Measurements from ENCODE around the gene KIF18B.

KIF18B gene

GRCh38 chr17:44917456-44917855, 30.1 kb downstream of the KIF18B start:
- no peak overlapping the region for H3K4me3 ChIP-seq (replicated peaks; ENCODE audit: insufficient read depth, low read length)
- H3K27ac ChIP-seq (replicated peaks): no peak overlapping the region
- peaks cover 2% of the 10 kb centered on the region for H3K27me3 ChIP-seq (ENCODE audit: insufficient read depth, poor library complexity, severe bottlenecking)
- TF ChIP-seq SPI1 (IDR thresholded peaks at IDR 0.05; ENCODE audit: borderline replicate concordance, low read depth) (no peak), POLR2AphosphoS5 (IDR thresholded peaks at IDR 0.05; ENCODE audit: low read depth) (no peak)
- TF ChIP-seq, protein P1, sequence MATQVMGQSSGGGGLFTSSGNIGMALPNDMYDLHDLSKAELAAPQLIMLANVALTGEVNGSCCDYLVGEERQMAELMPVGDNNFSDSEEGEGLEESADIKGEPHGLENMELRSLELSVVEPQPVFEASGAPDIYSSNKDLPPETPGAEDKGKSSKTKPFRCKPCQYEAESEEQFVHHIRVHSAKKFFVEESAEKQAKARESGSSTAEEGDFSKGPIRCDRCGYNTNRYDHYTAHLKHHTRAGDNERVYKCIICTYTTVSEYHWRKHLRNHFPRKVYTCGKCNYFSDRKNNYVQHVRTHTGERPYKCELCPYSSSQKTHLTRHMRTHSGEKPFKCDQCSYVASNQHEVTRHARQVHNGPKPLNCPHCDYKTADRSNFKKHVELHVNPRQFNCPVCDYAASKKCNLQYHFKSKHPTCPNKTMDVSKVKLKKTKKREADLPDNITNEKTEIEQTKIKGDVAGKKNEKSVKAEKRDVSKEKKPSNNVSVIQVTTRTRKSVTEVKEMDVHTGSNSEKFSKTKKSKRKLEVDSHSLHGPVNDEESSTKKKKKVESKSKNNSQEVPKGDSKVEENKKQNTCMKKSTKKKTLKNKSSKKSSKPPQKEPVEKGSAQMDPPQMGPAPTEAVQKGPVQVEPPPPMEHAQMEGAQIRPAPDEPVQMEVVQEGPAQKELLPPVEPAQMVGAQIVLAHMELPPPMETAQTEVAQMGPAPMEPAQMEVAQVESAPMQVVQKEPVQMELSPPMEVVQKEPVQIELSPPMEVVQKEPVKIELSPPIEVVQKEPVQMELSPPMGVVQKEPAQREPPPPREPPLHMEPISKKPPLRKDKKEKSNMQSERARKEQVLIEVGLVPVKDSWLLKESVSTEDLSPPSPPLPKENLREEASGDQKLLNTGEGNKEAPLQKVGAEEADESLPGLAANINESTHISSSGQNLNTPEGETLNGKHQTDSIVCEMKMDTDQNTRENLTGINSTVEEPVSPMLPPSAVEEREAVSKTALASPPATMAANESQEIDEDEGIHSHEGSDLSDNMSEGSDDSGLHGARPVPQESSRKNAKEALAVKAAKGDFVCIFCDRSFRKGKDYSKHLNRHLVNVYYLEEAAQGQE (IDR thresholded peaks at IDR 0.05; ENCODE audit: insufficient replicate concordance, low read depth): no peak
- no peak for DNase-seq (ENCODE audit: low read depth in 1 of 2, low spot score in 1 of 2)

DNA sequence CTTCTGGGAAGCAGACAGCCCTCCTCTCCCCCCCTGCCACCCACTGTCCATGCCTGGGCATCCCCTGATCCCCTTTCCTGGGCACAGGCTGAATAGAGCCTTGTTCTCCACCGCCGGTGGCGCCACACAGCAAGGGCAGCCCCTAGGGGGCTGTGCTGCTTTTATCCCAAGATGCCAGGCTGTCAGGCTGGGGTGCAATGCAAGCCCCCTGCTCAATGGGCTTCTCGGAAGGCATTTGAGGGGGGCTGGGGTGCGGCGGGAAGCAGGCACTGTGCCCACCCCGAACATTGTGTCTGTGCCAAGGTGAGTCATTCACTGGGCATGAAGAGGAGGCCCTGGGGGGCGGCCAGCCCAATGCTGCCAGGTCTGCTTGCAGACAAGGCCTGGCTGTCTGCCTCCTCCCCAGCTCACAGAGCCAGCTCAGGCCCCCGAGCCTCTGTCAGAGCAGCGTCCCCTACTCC, 30.8 kb downstream of the KIF18B start:
- peaks cover 5% of the 10 kb centered on the region for H3K27me3 ChIP-seq (ENCODE audit: insufficient read depth, poor library complexity, severe bottlenecking)
- H3K4me3 ChIP-seq (replicated peaks; ENCODE audit: insufficient read depth, low read length): no peak overlapping the region
- H3K27ac ChIP-seq (replicated peaks): no peak overlapping the region
- DNase-seq (ENCODE audit: low read depth in 1 of 2, low spot score in 1 of 2): no peak
- TF ChIP-seq GABPA (IDR thresholded peaks at IDR 0.05; ENCODE audit: low read depth) (no peak), POLR2AphosphoS5 (IDR thresholded peaks at IDR 0.05; ENCODE audit: low read depth) (no peak), SPI1 (IDR thresholded peaks at IDR 0.05; ENCODE audit: borderline replicate concordance, low read depth) (no peak)
- TF ChIP-seq, protein P1 (IDR thresholded peaks at IDR 0.05; ENCODE audit: insufficient replicate concordance, low read depth): no peak
- TF ChIP-seq, protein P2, sequence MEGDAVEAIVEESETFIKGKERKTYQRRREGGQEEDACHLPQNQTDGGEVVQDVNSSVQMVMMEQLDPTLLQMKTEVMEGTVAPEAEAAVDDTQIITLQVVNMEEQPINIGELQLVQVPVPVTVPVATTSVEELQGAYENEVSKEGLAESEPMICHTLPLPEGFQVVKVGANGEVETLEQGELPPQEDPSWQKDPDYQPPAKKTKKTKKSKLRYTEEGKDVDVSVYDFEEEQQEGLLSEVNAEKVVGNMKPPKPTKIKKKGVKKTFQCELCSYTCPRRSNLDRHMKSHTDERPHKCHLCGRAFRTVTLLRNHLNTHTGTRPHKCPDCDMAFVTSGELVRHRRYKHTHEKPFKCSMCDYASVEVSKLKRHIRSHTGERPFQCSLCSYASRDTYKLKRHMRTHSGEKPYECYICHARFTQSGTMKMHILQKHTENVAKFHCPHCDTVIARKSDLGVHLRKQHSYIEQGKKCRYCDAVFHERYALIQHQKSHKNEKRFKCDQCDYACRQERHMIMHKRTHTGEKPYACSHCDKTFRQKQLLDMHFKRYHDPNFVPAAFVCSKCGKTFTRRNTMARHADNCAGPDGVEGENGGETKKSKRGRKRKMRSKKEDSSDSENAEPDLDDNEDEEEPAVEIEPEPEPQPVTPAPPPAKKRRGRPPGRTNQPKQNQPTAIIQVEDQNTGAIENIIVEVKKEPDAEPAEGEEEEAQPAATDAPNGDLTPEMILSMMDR (IDR thresholded peaks at IDR 0.05; ENCODE audit: insufficient read depth, low read length): no peak

- H3K4me3 ChIP-seq (replicated peaks; ENCODE audit: insufficient read depth, low read length): no peak overlapping the region
- peaks cover 12% of the 10 kb centered on the region for H3K27me3 ChIP-seq (ENCODE audit: insufficient read depth, poor library complexity, severe bottlenecking)
- TF ChIP-seq POLR2AphosphoS5 (IDR thresholded peaks at IDR 0.05; ENCODE audit: low read depth): no peak
- no peak for TF ChIP-seq GABPA (IDR thresholded peaks at IDR 0.05; ENCODE audit: low read depth)
- TF ChIP-seq, protein P1 (IDR thresholded peaks at IDR 0.05; ENCODE audit: insufficient replicate concordance, low read depth): no peak
- TF ChIP-seq SPI1 (IDR thresholded peaks at IDR 0.05; ENCODE audit: borderline replicate concordance, low read depth): no peak
- TF ChIP-seq, protein P2 (IDR thresholded peaks at IDR 0.05; ENCODE audit: insufficient read depth, low read length): no peak
- H3K27ac ChIP-seq (replicated peaks): no peak overlapping the region
- peak in 1 of 2 experiments; percentile 48 for DNase-seq (ENCODE audit: low read depth in 1 of 2, low spot score in 1 of 2)
Measured at GRCh38 chr17:44915862-44916780, 31.5 kb downstream of the KIF18B start.

Measured in HL-60 (cell line).